Fibroblast of the aortic adventitia (primary cell): ENCODE data around the gene SMS. TPM values are rescaled to one million over a fixed set of nuclear protein-coding genes. Genes with fewer than 3 reads are reported as not detected.
A peak's percentile ranks its signal among the peaks of the same experiment; 100 is the strongest.

Experiments
- DNase-seq: peaks from one replicate; pipeline ENCODE4 v3.0.0-alpha.2; 2010; ENCODE audit warnings: low read depth
- H3K4me3 ChIP-seq: 2 replicates; pipeline ENCODE4 v1.5.1; 2011; ENCODE audit warnings: low read depth, mild to moderate bottlenecking, control low read depth, low read length, moderate library complexity
- total RNA-seq: library from RNA; depleted of rRNA; stranded (reverse); fragments of >200 nt; gene quantifications from 2 replicates; pipeline ENCODE4 v1.2.3, GENCODE V29; 2012; ENCODE audit warnings: low replicate concordance
- TF ChIP-seq, protein P1 (sequence below): IDR thresholded peaks from 2 replicates; pipeline ENCODE4 v1.5.1; 2011; ENCODE audit warnings: mild to moderate bottlenecking, low read length, control low read depth, inconsistent platforms; ENCODE audit not compliant: insufficient read depth

Gene SMS
- total RNA-seq: 46.3 and 214 TPM in 2 replicates

DNA sequence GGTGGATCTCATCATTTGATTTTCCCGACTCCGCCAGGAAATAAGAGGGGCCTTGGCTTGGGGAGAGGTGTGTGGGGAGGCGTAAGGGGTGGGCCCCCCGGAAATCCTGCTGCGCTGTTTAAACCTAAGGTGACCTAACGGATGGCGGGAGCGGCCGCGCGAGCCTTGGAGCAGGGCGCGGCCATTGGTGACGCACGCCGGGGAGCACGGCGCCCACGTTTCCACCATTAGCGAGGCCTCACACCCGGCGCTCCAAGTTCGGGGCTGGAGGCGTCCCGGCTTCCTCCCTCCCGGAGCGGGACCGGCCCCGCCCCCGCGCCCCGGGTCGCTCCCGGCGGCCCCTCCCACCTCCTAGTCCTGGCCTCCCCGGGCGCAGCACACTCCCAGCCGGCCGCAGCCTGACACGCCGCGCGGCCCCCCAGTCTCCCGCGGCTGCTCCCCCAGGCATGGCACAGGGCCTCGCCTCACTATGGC lies at the start of gene SMS:
Gene SMS (plus strand): TSS at position 354 of the 474 bp plus-strand sequence. CDS start 116 bp downstream, at position 470.
- DNase-seq: peak; percentile 67
- TF ChIP-seq, protein P1, sequence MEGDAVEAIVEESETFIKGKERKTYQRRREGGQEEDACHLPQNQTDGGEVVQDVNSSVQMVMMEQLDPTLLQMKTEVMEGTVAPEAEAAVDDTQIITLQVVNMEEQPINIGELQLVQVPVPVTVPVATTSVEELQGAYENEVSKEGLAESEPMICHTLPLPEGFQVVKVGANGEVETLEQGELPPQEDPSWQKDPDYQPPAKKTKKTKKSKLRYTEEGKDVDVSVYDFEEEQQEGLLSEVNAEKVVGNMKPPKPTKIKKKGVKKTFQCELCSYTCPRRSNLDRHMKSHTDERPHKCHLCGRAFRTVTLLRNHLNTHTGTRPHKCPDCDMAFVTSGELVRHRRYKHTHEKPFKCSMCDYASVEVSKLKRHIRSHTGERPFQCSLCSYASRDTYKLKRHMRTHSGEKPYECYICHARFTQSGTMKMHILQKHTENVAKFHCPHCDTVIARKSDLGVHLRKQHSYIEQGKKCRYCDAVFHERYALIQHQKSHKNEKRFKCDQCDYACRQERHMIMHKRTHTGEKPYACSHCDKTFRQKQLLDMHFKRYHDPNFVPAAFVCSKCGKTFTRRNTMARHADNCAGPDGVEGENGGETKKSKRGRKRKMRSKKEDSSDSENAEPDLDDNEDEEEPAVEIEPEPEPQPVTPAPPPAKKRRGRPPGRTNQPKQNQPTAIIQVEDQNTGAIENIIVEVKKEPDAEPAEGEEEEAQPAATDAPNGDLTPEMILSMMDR: no peak
- H3K4me3 ChIP-seq: peak within 1 kb of the TSS; percentile 66

DNA sequence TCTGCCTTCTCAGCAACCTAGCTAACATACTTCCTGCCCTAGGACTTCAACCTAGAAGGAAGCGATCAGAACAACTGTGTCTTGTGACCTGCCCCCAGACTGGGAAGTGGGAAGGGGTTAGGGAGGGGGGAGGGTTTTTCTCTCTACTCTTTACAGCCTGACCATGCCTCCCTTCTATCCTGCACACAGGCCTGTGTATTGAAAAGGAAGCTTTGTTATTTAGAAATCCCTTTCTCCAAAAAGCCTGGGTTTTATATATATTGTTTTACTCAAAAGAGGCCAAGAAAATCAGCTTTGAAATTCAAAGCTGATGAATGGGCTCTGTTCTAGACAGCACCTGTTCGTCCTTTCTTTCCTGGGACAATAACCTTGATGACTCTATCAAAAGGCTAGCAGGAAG lies 35.2 kb upstream of the SMS start:
- no peak for DNase-seq
- no peak overlapping the region for H3K4me3 ChIP-seq
- TF ChIP-seq, protein P1: no peak

DNA sequence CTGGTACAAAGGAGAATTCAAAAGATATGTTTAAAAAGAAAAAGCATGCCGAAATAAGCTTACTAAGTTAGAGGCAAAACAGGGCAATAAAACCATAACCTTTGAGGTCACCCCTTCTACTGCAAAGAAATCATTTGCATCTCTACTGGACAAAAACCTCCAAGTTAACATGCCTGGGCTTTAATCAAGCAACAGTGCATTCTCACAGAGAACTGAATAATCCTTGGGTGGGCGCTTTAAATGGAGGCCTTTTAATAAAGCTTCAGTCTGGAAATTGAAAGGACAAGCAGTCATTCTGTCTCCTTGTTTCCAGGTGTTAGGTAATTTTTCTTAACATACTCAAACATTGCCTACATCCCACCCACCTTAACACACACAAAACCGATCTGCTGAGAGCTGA lies 34.6 kb upstream of the SMS start:
- TF ChIP-seq, protein P1: no peak
- no peak overlapping the region for H3K4me3 ChIP-seq
- no peak for DNase-seq

DNA sequence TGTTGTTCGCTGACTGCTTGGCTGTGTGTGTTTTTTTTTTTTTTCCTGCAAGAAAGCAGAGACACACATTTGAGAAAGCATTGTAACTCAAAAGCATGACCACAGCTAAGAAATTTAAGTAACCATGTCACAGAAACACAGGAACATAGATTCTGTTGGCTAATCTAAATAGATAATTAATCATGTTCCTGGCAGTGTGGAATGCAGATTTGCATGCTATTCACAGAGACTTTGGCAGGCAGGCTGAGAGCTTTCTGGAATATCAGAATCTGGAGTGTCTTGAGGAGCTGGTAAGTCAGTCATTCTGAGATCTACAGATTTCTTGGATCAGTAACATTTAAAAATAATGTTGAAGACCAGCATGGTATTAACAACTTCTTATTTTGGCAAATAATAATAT lies 33.2 kb upstream of the SMS start:
- TF ChIP-seq, protein P1: no peak
- peak; percentile 70 for DNase-seq
- no peak overlapping the region for H3K4me3 ChIP-seq

DNA sequence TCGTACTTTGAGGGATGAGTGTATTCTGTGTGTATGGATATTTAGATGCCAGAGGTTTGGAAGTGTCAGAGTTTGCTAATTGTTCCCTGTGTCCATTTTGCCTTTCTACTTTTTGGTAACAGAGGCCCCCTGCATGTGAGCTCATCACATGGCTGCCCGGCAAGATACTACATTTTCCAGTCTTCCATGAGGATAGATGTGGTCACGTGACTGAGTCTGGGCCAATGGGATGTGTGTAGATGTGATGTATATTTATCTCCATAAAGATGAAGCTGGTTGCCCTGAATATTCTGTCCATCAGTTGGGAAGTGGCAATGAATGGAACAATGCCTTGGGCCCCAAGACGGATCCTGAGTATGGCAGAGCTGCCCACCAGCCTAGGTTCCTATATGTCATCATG lies 29.0 kb upstream of the SMS start:
- TF ChIP-seq, protein P1: no peak
- H3K4me3 ChIP-seq: no peak overlapping the region
- no peak for DNase-seq

DNA sequence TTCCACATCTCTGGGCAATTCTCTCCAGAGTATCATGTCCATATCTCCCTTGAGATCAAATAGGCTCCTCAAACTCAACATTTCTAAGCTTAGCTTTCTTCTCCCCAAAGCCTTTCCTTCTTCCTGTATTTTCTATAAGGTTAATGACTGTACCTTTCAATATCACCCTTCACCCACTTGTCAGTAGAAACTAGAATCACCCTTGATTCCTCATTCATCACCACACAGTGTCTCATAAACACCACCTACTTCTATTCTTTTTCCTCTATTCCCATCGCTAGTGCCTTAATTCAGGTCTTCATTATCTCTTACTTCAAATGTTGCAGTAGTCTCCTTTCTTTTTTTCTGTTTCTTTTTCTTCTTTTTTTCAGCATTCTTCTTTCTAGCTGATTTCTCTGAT lies 28.3 kb upstream of the SMS start:
- H3K4me3 ChIP-seq: no peak overlapping the region
- DNase-seq: no peak
- TF ChIP-seq, protein P1: no peak

DNA sequence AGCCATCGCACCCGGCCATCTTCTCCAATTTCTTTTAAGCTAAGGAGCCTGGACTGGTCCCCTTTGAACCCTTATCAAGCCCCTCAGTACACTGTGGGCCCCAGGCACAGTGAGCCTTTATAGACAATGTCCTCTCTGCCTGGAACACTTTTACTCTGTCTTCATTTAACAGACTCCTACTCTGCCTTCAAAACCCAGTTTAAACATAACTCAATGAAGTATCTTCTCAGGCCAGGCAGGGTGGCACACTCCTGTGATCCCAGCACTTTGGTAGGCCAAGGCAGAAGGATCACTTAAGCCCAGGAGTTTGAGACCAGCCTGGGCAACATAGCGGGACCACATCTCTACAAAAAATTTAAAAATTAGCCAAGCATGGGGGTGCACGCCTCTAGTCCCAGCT lies 27.5 kb upstream of the SMS start:
- no peak overlapping the region for H3K4me3 ChIP-seq
- no peak for DNase-seq
- TF ChIP-seq, protein P1: no peak
